Measurements from ENCODE around the gene C1orf159.

Gene C1orf159

DNA sequence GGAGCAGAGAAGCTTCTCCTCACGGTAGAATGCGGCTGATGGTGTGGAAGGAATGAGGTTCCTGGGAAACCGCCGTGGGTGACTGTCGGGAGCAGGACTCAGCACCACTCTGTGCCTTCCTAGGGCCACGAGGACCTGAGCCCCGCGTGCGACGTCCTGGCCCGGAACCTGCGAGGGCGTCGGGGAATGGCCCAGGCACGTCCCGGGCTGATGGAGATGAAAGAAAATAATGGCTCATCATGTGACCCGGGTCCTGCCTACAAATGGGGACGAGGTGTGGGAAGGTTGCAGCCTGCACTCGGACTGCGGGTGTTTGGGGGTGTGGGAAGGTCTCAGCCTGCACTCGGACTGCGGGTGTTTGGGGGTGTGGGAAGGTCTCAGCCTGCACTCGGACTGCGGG lies 32.7 kb upstream of the C1orf159 start:
- TF ChIP-seq, protein P1, sequence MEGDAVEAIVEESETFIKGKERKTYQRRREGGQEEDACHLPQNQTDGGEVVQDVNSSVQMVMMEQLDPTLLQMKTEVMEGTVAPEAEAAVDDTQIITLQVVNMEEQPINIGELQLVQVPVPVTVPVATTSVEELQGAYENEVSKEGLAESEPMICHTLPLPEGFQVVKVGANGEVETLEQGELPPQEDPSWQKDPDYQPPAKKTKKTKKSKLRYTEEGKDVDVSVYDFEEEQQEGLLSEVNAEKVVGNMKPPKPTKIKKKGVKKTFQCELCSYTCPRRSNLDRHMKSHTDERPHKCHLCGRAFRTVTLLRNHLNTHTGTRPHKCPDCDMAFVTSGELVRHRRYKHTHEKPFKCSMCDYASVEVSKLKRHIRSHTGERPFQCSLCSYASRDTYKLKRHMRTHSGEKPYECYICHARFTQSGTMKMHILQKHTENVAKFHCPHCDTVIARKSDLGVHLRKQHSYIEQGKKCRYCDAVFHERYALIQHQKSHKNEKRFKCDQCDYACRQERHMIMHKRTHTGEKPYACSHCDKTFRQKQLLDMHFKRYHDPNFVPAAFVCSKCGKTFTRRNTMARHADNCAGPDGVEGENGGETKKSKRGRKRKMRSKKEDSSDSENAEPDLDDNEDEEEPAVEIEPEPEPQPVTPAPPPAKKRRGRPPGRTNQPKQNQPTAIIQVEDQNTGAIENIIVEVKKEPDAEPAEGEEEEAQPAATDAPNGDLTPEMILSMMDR (IDR thresholded peaks at IDR 0.05; ENCODE audit: insufficient read depth, low read depth, low read length, missing control alignments) = no peak
- H3K4me3 ChIP-seq (ENCODE audit: low read length) = no peak overlapping the region
- DNase-seq (ENCODE audit: low read depth) = no peak

DNA sequence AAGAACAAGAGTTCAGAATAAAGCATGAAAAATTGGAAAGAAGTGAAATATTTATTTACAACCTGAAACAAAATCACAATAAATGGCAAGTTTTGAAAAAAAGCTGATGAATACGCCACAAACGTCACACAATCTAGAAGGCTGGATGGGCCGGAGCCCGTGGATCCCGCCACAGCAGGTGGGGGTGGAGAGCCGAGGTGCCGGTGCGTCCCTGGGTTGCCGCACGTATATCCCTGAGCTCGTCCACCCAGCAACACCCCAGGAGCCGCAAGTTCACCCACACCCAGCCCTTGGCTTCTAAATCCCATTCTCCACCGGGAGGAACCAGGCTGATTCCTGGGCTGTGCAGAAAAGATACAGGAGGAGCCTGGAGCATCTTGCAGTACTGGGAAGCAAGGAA lies 32.2 kb upstream of the C1orf159 start:
- no peak overlapping the region for H3K4me3 ChIP-seq (ENCODE audit: low read length)
- no peak for DNase-seq (ENCODE audit: low read depth)
- TF ChIP-seq, protein P1 (IDR thresholded peaks at IDR 0.05; ENCODE audit: insufficient read depth, low read depth, low read length, missing control alignments) = no peak

DNA sequence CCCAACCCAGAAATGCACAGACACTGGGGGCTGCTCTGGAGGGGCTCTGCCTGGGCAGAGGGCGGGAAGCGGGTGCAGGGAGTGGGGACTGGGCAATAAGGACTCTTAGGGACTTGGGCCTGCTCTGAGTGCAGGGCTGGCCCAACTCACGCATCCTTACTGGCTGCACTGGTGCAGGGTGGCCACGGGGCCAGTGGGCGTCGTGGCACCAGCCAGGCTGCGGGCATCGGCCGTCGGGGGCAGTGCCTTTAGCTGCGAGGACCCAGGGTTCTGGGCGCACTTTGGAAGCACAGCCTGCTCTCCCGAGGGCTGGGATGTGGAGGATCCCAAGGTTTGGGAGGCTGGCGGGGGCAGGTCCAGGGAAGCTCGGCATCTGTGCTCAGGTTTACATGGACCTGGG lies 30.7 kb upstream of the C1orf159 start:
- no peak for DNase-seq (ENCODE audit: low read depth)
- H3K4me3 ChIP-seq (ENCODE audit: low read length) = no peak overlapping the region
- TF ChIP-seq, protein P1 (IDR thresholded peaks at IDR 0.05; ENCODE audit: insufficient read depth, low read depth, low read length, missing control alignments) = no peak

DNA sequence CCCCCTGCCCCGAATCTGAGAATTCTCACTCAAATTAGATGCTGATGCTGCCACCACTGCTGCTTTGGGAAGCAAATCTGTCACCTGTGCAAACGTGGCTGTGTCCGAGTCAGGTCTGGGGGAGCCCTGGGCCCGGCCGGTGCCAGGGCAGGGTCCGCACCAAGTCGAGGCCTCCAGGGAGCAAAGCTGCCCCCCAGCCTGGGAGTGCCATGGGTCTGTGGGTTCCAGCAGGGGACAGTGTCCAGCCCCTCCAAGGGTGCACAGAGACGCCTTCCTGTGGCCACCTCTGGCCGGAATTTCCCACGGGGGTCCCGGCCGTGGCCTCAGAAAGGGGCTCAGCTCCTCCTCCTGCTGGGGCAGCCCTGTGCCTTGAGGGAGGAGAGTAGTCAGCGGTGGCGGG lies 30.1 kb upstream of the C1orf159 start:
- TF ChIP-seq, protein P1 (IDR thresholded peaks at IDR 0.05; ENCODE audit: insufficient read depth, low read depth, low read length, missing control alignments) = no peak
- no peak overlapping the region for H3K4me3 ChIP-seq (ENCODE audit: low read length)

DNA sequence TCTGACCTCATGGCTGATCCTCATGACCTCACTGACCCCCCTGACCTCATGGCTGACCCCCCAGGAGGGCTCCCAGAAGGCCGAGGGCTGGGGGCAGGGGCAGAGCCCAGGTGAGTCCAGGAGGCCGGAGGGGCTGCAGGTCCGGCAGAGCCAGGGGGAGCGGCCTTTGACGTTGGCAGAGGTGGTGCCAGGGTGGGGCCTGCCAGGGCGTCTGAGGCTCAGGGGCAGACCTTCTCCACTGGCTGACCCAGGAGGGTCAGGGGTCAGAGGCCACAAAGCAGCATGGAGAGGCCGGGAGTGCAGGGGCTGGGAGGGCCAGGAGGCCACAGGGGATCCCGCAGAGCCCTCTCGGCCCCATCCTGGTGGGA lies 29.6 kb upstream of the C1orf159 start:
- no peak overlapping the region for H3K4me3 ChIP-seq (ENCODE audit: low read length)
- TF ChIP-seq, protein P1 (IDR thresholded peaks at IDR 0.05; ENCODE audit: insufficient read depth, low read depth, low read length, missing control alignments) = no peak
- no peak for DNase-seq (ENCODE audit: low read depth)

More for the DNA sequence above, 30.1 kb upstream of the C1orf159 start:
- no peak for DNase-seq (ENCODE audit: low read depth)

DNA sequence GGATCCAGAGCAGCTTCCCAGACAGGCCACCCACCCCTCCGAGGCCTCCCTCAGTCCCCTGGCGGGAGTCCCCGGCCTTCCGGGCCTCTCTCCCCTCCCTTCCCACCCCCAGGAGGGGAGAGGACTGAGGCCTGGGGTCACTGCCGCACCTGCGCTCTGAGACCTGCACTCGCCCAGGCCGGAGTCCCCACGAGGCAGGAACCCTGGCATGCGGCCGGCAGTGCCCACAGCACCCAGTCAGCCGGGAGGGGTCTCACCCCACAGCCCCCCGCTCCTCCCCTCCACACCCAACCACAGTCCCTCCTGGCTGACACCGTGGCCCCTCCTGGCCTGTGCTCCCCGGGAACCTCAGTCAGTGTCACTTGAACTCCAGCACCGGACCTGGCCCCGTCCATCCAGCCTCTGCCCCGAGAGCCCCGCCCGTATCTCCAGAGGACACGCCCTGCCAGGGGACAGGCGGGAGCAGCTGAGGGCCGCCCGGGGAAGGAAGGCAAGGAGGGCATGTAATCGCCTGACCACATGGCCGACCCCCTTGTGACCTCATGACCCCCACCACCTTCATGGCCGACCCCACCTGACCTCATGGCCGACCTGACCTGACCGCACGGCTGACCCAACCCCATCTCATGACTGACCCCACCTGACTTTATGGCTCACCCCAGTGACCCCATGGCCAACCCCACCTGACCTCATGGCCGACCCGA lies 29.1 kb upstream of the C1orf159 start:
- TF ChIP-seq, protein P1 (IDR thresholded peaks at IDR 0.05; ENCODE audit: insufficient read depth, low read depth, low read length, missing control alignments) = no peak
- no peak overlapping the region for H3K4me3 ChIP-seq (ENCODE audit: low read length)
- DNase-seq (ENCODE audit: low read depth) = no peak

All from epithelial cell of esophagus (primary cell).